Immature natural killer cell (primary cell): Measurements from ENCODE around the gene FURIN. TPM values are rescaled to one million over a fixed set of nuclear protein-coding genes. Genes with fewer than 3 reads are reported as not detected.

Source experiments
- DNase-seq, 3 donors: peaks; one replicate each; pipeline ENCODE4 v3.0.0; 2022; ENCODE audit warnings: mixed read lengths in 1 of 3
- H3K27ac Mint-ChIP-seq, 6 donors: one replicate each; pipeline ENCODE4 v1.8.0; 2020; ENCODE audit warnings: mixed read lengths in 6 of 6, mild to moderate bottlenecking in 5 of 6, inconsistent platforms in 4 of 6, moderate library complexity in 3 of 6
- H3K27me3 Mint-ChIP-seq, 3 donors: one replicate each; pipeline ENCODE4 v1.8.0; 2020 to 2021; ENCODE audit warnings: low read depth in 3 of 3, mild to moderate bottlenecking in 3 of 3, mixed read lengths in 3 of 3, moderate library complexity in 3 of 3, inconsistent platforms in 1 of 3
- H3K36me3 Mint-ChIP-seq, 3 donors: one replicate each; pipeline ENCODE4 v1.8.0; 2020; ENCODE audit warnings: mixed read lengths in 3 of 3, inconsistent platforms in 2 of 3, mild to moderate bottlenecking in 2 of 3
- H3K4me1 Mint-ChIP-seq, 2 donors: one replicate each; pipeline ENCODE4 v1.8.0; 2020; ENCODE audit warnings: inconsistent platforms in 2 of 2, mild to moderate bottlenecking in 2 of 2, mixed read lengths in 2 of 2, moderate library complexity in 1 of 2
- H3K4me3 Mint-ChIP-seq, 5 donors: one replicate each; pipeline ENCODE4 v1.8.0; 2020; ENCODE audit warnings: mild to moderate bottlenecking in 5 of 5, mixed read lengths in 5 of 5, inconsistent platforms in 3 of 5, moderate library complexity in 3 of 5
- H3K9me3 Mint-ChIP-seq, 6 donors: one replicate each; pipeline ENCODE4 v1.8.0; 2020; ENCODE audit warnings: mild to moderate bottlenecking in 6 of 6, mixed read lengths in 6 of 6, inconsistent platforms in 4 of 6, moderate library complexity in 3 of 6
- polyA plus RNA-seq, 3 donors: library from polyadenylated mRNA; unstranded; fragments of 300-500 nt; fragmentation: Illumina TruSeq; gene quantifications; one replicate each; pipeline ENCODE4 v1.2.3, GENCODE V29; 2021

Gene FURIN
- polyA plus RNA-seq, 3 donors from 2014 or later: 18.2 to 22.8 (median 20.8) TPM

DNA sequence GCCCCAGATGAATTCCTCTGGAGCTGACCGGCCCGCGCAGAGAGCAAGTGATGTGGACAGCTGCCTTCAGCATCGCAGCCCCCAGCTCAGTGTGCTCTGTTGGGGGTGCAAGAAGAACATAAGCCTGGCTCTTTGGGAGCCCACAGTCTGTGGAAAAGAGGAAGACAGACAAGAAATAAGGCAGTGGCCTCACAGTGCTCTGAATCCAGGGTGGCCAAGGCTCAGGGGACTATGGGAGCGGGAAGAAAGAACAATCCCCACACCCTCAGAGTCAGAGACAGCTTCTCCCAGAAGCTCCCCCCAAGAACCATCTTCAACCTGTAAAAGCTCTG, 64.2 kb downstream of the FURIN start:
- Mint-ChIP-seq H3K4me3 (peak overlapping the region; percentile 95 to 97 (median 96)), H3K27me3 (peaks cover 0 to 16% (median 11%) of the 10 kb centered on the region in 3 donors), H3K27ac (peak overlapping the region; percentile 87 to 98 (median 89)), H3K4me1 (peaks cover 52 to 65% of the 10 kb centered on the region in 2 donors), H3K36me3 (peaks cover 0 to 3% (median 0%) of the 10 kb centered on the region in 3 donors), H3K9me3 (no peaks in the 10 kb centered on the region)
- DNase-seq: no peak

Other genes with a start within 250 kb of the FURIN start
- gene BLM, start 151.2 kb upstream of the FURIN start, polyA plus RNA-seq: 10 to 100 TPM in 1 of 3 donors, 1 to 10 TPM in 2; 2.3 to 10.0 (median 7.5) TPM
- gene FES, start 15.9 kb downstream of the FURIN start, polyA plus RNA-seq: 10 to 100 TPM; 28.6 to 73.2 (median 53.5) TPM
- gene MAN2A2, start 34.7 kb downstream of the FURIN start, polyA plus RNA-seq: 1 to 10 TPM; 4.1 to 7.4 (median 5.4) TPM
- 10 to 100 TPM; 25.5 to 33.1 (median 32.1) TPM for gene HDDC3, start 64.0 kb downstream of the FURIN start, polyA plus RNA-seq
- 10 to 100 TPM; 54.9 to 74.4 (median 59.3) TPM for gene UNC45A, start 66.7 kb downstream of the FURIN start, polyA plus RNA-seq
- gene RCCD1, start 86.3 kb downstream of the FURIN start, polyA plus RNA-seq: 1 to 10 TPM in 2 of 3 donors, not detected in 1; 1.6 to 3.0 TPM
- gene PRC1, start 125.9 kb downstream of the FURIN start, polyA plus RNA-seq: 1 to 10 TPM; 1.1 to 4.1 (median 1.5) TPM
- gene VPS33B, start 154.0 kb downstream of the FURIN start, polyA plus RNA-seq: 10 to 100 TPM in 1 of 3 donors, 1 to 10 TPM in 2; 4.2 to 10.5 (median 4.7) TPM
- not detected for gene SV2B, start 231.7 kb downstream of the FURIN start, polyA plus RNA-seq